Smooth muscle cell (in vitro differentiated cells): ENCODE measurements around the gene STX3. TPM values are rescaled to one million over a fixed set of nuclear protein-coding genes. Genes with fewer than 3 reads are reported as not detected.

Source experiments
- DNase-seq: peaks from one replicate; lab custom pipeline; 2025; ENCODE audit not compliant: unreplicated experiment; lab: John Stamatoyannopoulos, UW
- H2AFZ ChIP-seq: fragments of 200-600 bp; sonication (generic); 2 replicates; pipeline ENCODE4 v1.6.0; 2016; ENCODE audit warnings: antibody characterized with exemption, low read depth, mild to moderate bottlenecking
- H3F3A ChIP-seq: fragments of 200-600 bp; sonication (generic); 2 replicates; pipeline ENCODE4 v1.6.0; 2017; ENCODE audit warnings: antibody characterized with exemption, low read depth
- H3K27ac ChIP-seq: fragments of 200-600 bp; sonication (generic); 2 replicates; pipeline ENCODE4 v1.5.1; 2016; ENCODE audit warnings: low read depth, mild to moderate bottlenecking
- H3K27me3 ChIP-seq: fragments of 200-600 bp; sonication (generic); 2 replicates; pipeline ENCODE4 v1.6.1; 2016; ENCODE audit warnings: low read depth, mild to moderate bottlenecking
- H3K36me3 ChIP-seq: fragments of 200-600 bp; sonication (generic); 2 replicates; pipeline ENCODE4 v1.5.1; 2016; ENCODE audit warnings: low read depth
- H3K4me1 ChIP-seq: fragments of 200-600 bp; sonication (generic); 2 replicates; pipeline ENCODE4 v1.5.1; 2016; ENCODE audit warnings: low read depth
- H3K4me2 ChIP-seq: fragments of 200-600 bp; sonication (generic); 2 replicates; pipeline ENCODE4 v1.6.0; 2016; ENCODE audit warnings: mild to moderate bottlenecking
- H3K4me3 ChIP-seq: fragments of 200-600 bp; sonication (generic); 2 replicates; pipeline ENCODE4 v1.5.1; 2016; ENCODE audit warnings: mild to moderate bottlenecking
- H3K79me2 ChIP-seq: fragments of 200-600 bp; sonication (generic); 2 replicates; pipeline ENCODE4 v1.6.0; 2016; ENCODE audit warnings: low read depth, mild to moderate bottlenecking
- H3K9ac ChIP-seq: fragments of 200-600 bp; sonication (generic); 2 replicates; pipeline ENCODE4 v1.6.0; 2016; ENCODE audit warnings: low read depth
- H3K9me3 ChIP-seq: fragments of 200-600 bp; sonication (generic); replicated peaks from 2 replicates; pipeline ENCODE4 v1.5.1; 2016; ENCODE audit warnings: low read depth
- H4K20me1 ChIP-seq: fragments of 200-600 bp; sonication (generic); 2 replicates; pipeline ENCODE4 v1.6.0; 2016; ENCODE audit warnings: low read depth
- CTCF ChIP-seq: fragments of 200-600 bp; sonication (generic); IDR thresholded peaks from 2 replicates; pipeline ENCODE4 v1.5.1; 2017; ENCODE audit warnings: borderline replicate concordance, mild to moderate bottlenecking, antibody characterized with exemption; ENCODE audit not compliant: insufficient read depth, poor library complexity, severe bottlenecking
- WGBS: methylation state at CpG from one replicate; pipeline ENCODE4 v1.1.7; 2016; ENCODE audit warnings: low lambda C conversion rate; 5-methylcytosine and 5-hydroxymethylcytosine counted together
- polyA plus RNA-seq: library from polyadenylated mRNA; unstranded; fragments of >200 nt; fragmentation: Nextera tagmentation; extraction: Ambion mirVana; gene quantifications from 2 replicates; pipeline ENCODE4 v1.2.1, GENCODE V29; 2016
- total RNA-seq: library from RNA; depleted of rRNA; stranded (reverse); fragments of >200 nt; gene quantifications from 2 replicates; pipeline ENCODE4 v1.2.3, GENCODE V29; 2014

The STX3 gene
- total and polyA plus RNA-seq, 2 experiments from 2014 or later = 24.1 to 52.2 TPM

- H3F3A ChIP-seq = peaks cover 7% of the 10 kb centered on the region
- H3K27ac ChIP-seq = no peak overlapping the region
- H3K4me3 ChIP-seq = no peak overlapping the region
- H3K9me3 ChIP-seq = no peaks in the 10 kb centered on the region
- no peak for TF ChIP-seq CTCF
- no peak overlapping the region for H3K4me2 ChIP-seq
- DNase-seq = no peak
- H3K9ac ChIP-seq = no peak overlapping the region
- no peaks in the 10 kb centered on the region for H3K36me3 ChIP-seq
- H2AFZ ChIP-seq = no peak overlapping the region
- peaks cover 11% of the 10 kb centered on the region for H3K4me1 ChIP-seq
- WGBS = 95% methylated on average over 4 of the region's 4 CpGs
- no peaks in the 10 kb centered on the region for H3K27me3 ChIP-seq
- peaks cover 93% of the 10 kb centered on the region for H3K79me2 ChIP-seq
- H4K20me1 ChIP-seq = peaks cover 97% of the 10 kb centered on the region
Observed at GRCh38 chr11:59760771-59761170, 5.6 kb downstream of the STX3 start.

GRCh38 chr11:59761993-59762392 is 6.8 kb downstream of the STX3 start:
- Histone ChIP-seq H3K27me3 (no peaks in the 10 kb centered on the region), H3K4me2 (no peak overlapping the region), H3K79me2 (peaks cover 91% of the 10 kb centered on the region), H3K4me1 (peaks cover 12% of the 10 kb centered on the region), H3K9me3 (no peaks in the 10 kb centered on the region), H3K4me3 (no peak overlapping the region), H4K20me1 (peaks cover 97% of the 10 kb centered on the region), H3K9ac (no peak overlapping the region), H3F3A (no peaks in the 10 kb centered on the region), H3K36me3 (no peaks in the 10 kb centered on the region), H3K27ac (no peak overlapping the region), H2AFZ (no peak overlapping the region)
- WGBS = 73% methylated on average over 6 of the region's 6 CpGs
- no peak for TF ChIP-seq CTCF
- DNase-seq = no peak

DNA sequence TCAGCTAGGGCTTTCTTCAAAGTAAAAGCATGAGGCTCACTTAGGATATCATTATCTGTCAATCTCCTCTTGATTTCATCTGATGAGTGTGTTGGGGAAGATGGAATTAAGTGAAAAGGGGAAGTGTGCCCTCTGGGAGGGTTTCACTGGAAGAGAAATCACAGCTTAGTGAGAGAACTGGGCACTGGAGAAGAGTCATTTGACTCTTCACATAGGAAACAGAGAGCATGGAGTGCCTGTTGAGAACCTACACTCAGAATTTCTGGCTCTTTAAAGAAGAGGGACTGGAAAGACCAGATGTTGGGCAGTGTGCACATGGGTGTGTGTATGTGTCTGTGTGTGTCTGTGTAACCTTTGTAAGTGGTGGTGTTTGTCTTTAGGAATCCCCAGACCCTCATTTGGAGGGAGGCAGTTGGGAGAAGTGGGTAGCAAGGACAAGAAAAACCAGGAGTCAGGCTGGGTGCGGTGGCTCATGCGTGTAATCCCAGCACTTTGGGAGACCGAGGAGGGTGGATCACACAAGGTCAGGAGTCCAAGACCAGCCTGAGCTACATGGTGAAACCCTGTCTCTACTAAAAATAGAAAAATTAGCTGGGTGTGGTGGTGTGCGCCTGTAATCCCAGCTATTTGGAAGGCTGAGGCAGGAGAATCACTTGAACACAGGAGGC is 10.0 kb downstream of the STX3 start:
- H2AFZ ChIP-seq = no peak overlapping the region
- peaks cover 95% of the 10 kb centered on the region for H4K20me1 ChIP-seq
- H3K4me3 ChIP-seq = no peak overlapping the region
- H3K4me1 ChIP-seq = peaks cover 12% of the 10 kb centered on the region
- peaks cover 90% of the 10 kb centered on the region for H3K79me2 ChIP-seq
- H3K4me2 ChIP-seq = no peak overlapping the region
- H3K27ac ChIP-seq = no peak overlapping the region
- no peaks in the 10 kb centered on the region for H3K27me3 ChIP-seq
- no peak for TF ChIP-seq CTCF
- no peak for DNase-seq
- H3K9ac ChIP-seq = no peak overlapping the region
- no peaks in the 10 kb centered on the region for H3K36me3 ChIP-seq
- no peaks in the 10 kb centered on the region for H3K9me3 ChIP-seq
- WGBS = 85% methylated on average over 4 of the region's 4 CpGs
- H3F3A ChIP-seq = no peaks in the 10 kb centered on the region
